GM18507 (cell line): ENCODE results near the gene NOTUM.
A peak's percentile ranks its signal among the peaks of the same experiment; 100 is the strongest.

Source experiments
- DNase-seq: peaks from one replicate; pipeline ENCODE4 v3.0.0; 2011; ENCODE audit warnings: low read depth; ENCODE audit not compliant: insufficient read length; ENCODE audit errors: extremely low spot score
- FAIRE-seq: peaks from 2 replicates; lab custom pipeline; 2011; peaks lifted over from hg19 to GRCh38; lab: Jason Lieb, UNC

The NOTUM gene

GRCh38 chr17:81980707-81981343 is 19.8 kb upstream of the NOTUM start:
- no peak for FAIRE-seq
- DNase-seq, result no peak

- DNase-seq (no peak), FAIRE-seq (no peak)
These were observed 19.1 kb upstream of the NOTUM start for GRCh38 chr17:81980122-81980521.

- no peak for FAIRE-seq
These were observed 17.7 kb upstream of the NOTUM start for GRCh38 chr17:81978524-81979298.

GRCh38 chr17:81977211-81977808 is 16.3 kb upstream of the NOTUM start, which contains the start of gene ASPSCR1:
Gene ASPSCR1 (plus strand): TSS chr17:81977629. CDS start chr17:81977647, 18 bp downstream.
- DNase-seq (peak; percentile 88), FAIRE-seq (peak; percentile 82)

More at GRCh38 chr17:81978524-81979298, 17.7 kb upstream of the NOTUM start:
- no peak for DNase-seq

GRCh38 chr17:81976332-81977210 is 15.6 kb upstream of the NOTUM start:
- DNase-seq, result no peak
- FAIRE-seq, result no peak

- FAIRE-seq (no peak), DNase-seq (no peak)
These were observed 12.4 kb upstream of the NOTUM start for GRCh38 chr17:81973432-81973831.

GRCh38 chr17:81968850-81969812 is 8.1 kb upstream of the NOTUM start:
- no peak for DNase-seq
- FAIRE-seq, result no peak

GRCh38 chr17:81968396-81968745 is 7.4 kb upstream of the NOTUM start:
- DNase-seq, result no peak
- FAIRE-seq, result no peak

GRCh38 chr17:81967533-81968395 is 6.8 kb upstream of the NOTUM start:
- peak; percentile 70 for FAIRE-seq
- peak; percentile 74 for DNase-seq

- no peak for FAIRE-seq
These were observed 6.2 kb upstream of the NOTUM start for GRCh38 chr17:81967244-81967532.

GRCh38 chr17:81966343-81967243 is 5.6 kb upstream of the NOTUM start:
- DNase-seq (no peak), FAIRE-seq (no peak)

More at GRCh38 chr17:81967244-81967532, 6.2 kb upstream of the NOTUM start:
- DNase-seq, result no peak

- DNase-seq (no peak), FAIRE-seq (no peak)
These were observed 3.3 kb upstream of the NOTUM start for GRCh38 chr17:81964081-81964849.

GRCh38 chr17:81962499-81963441 is 1.8 kb upstream of the NOTUM start:
- DNase-seq (no peak), FAIRE-seq (no peak)

GRCh38 chr17:81961521-81962498 is 823 bp upstream of the NOTUM start:
- no peak for DNase-seq
- FAIRE-seq, result no peak
